ENCODE results near the gene INO80.
"Not testable (repeated sequence)": the region's sequence is repeated elsewhere in the genome, so short reads cannot be mapped to it uniquely, and the experiment has no call there.

INO80 gene

DNA sequence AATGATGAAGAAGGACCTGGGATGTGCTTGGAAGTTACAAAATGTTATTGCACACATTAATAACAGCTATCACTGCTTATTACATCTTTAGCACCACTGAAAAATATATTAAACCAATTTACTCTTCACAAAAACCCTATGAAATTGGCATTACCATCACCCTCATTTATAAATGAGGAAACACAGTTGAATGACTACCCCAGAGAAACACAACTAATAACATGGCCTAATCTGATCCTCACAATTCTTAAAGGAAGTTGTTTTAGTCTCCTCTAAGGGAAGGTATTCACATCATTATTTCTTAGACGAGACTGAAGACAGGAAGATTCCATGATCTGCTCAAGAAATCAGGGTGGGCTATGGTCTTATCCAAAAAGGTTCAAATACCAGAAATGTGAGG, 35.9 kb downstream of the INO80 start:
- no peak for TF ChIP-seq CTCF (conservative IDR thresholded peaks at IDR 0.05)
- H3K27ac ChIP-seq = no peak overlapping the region

DNA sequence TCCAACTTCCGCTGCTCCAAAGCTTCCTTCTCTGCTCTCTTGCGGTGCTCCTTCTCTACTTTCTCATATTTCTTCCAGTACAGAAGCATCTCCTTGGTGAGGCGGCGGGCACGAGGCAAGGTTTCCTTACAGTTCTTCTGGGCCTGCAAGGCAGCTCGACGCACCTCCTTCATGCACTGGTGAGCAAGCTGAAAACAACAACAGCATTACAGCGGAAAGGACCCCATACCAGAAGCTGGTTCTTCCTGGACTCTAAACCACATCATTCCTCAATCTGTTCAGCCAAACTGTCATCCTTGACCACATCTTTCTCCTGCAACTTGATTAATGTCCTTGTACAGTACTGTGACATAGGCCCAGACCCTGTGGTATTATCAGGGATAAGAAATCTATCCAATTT, 36.4 kb downstream of the INO80 start:
- no peak for TF ChIP-seq CTCF (conservative IDR thresholded peaks at IDR 0.05)
- no peak overlapping the region for H3K27ac ChIP-seq

DNA sequence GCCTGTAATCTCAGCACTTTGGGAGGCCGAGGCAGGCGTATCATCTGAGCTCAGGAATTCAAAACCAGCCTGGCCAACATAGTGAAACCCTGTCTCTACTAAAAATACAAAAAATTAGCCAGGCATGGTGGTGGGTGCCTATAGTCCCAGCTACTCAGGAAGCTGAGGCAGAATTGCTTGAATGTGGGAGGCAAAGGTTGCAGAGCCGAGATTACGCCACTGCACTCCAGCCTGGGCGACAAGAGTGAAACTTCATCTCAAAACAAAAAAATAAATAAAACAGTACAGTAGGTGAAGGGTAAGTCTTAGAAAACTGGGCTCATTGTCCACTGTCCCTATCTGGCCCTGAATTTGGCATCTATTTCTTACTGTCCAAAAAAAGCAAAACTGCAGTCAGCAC, 37.2 kb downstream of the INO80 start:
- not testable (repeated sequence) for H3K27ac ChIP-seq

DNA sequence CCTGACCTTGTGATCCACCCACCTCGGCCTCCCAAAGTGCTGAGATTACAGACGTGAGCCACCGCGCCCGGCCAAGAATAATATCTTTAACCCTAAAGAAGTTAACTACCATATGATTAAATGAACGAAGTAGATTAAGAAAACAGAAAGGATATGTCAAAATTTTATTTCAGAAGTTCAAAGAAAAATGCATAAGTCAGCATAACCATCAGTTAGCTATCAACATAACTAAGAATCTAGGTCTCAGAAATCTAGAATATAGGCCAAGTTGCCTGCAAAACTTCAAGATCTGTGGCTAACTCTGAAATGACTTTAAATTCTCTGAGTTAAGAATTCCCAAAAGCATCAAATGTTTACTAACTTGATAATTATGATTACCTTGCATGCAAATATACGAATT, 38.0 kb downstream of the INO80 start:
- H3K27ac ChIP-seq = no peak overlapping the region
- TF ChIP-seq CTCF (conservative IDR thresholded peaks at IDR 0.05) = no peak

GRCh38 chr15:41073028-41073427, 43.1 kb downstream of the INO80 start:
- no peak overlapping the region for H3K27ac ChIP-seq
- no peak for TF ChIP-seq CTCF (conservative IDR thresholded peaks at IDR 0.05)

DNA sequence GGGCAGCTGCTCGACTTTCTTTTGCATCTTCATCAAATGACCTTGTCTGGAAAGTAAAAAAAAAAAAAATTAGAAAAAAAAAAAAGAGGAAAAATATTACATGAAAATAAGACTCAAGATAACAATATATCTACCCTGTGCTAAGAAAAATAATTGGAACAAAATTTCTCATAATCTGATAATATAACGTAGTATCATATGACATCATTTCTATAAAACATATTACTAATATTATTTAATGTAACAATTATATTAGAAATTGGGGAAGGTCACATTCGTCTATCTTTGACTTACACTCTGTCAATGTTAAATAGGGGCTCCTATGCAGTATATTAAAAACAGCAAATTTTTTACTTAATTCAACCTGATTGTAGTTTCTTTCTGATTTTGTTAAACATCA, 44.1 kb downstream of the INO80 start:
- H3K27ac ChIP-seq = no peak overlapping the region
- no peak for TF ChIP-seq CTCF (conservative IDR thresholded peaks at IDR 0.05)

DNA sequence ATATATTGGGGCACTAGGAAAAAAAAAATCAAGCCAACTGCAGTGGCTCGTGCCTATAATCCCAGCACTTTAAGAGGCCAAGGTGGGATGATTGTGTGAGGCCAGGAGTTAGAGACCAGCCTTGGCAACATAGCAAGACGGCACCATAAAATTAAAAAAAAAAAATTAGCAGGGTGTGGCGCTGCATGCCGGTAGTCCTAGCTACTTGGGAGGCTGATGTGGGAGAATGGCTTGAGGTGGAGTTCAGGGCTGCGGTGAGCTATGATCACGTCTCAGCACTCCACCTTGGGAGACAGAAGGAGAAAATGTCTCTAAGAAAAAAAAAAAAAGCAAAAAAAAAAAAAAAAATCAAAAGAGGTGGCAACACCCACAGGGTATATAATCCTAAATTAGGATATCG, 49.6 kb downstream of the INO80 start:
- H3K27ac ChIP-seq = no peak overlapping the region
- TF ChIP-seq CTCF (conservative IDR thresholded peaks at IDR 0.05) = no peak

DNA sequence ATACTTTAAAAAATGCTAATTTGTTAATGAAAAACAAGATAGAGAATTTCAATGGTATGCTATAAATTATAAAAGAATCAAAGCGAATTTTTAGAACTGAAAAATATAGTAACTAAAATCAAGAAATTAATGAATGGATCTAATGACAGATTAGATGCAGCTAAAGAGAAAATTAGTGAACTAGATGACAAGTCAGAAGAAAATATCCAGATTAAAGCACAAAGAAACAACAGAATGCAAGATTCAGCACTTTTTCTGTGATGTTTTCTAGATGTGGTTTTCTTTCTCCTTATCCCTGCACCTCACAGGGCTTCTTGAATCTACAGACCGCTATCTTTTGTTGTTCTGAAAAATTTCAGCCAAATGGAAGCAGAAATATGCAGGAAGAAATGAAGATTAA, 54.4 kb downstream of the INO80 start:
- TF ChIP-seq CTCF (conservative IDR thresholded peaks at IDR 0.05) = no peak
- H3K27ac ChIP-seq = no peak overlapping the region
